HG03196 (cell line): ENCODE data around the gene SLC25A39.

Source experiments
- ATAC-seq: cut with Tn5 transposase; IDR thresholded peaks from one replicate; pipeline ENCODE4 v1.9.1; 2021; ENCODE audit not compliant: unreplicated experiment

Gene SLC25A39

GRCh38 chr17:44280392-44280937 is 44.2 kb downstream of the SLC25A39 start:
- no peak for ATAC-seq

GRCh38 chr17:44279666-44280391 is 44.8 kb downstream of the SLC25A39 start:
- ATAC-seq, result peak; percentile 85

DNA sequence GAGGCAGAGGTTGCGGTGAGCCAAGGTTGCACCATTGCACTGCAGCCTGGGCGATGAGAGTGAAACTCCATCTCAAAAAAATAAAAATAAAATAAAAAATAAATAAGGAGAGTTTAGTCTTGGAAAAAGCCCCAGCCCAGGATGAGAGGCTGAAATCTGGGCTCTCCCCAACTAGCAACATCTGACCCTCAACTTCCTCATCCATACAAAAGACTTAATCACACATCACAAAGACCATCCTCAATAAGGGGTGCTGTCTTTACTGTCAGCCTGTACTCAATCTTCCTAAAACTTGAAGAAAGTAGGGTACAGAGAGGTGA is 45.3 kb downstream of the SLC25A39 start:
- no peak for ATAC-seq

DNA sequence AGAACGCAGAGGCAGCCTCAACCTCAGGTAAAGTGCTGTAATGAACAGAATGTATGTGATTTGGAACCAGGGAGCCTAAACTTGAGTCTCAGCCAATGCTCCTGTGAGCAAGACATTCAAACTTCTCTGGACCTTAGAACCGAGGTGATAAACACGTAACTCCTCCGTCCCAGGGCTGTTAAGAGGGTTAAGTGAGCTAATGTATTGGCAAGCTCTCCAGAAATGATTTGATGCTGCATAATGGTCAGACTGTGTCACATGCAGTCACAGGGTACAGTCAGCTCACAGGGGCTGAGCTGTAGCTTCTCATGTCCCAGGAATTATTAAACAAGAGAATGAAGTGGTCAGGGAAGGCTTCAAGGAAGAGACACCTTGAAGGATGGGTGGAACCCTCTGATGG is 46.6 kb downstream of the SLC25A39 start:
- ATAC-seq, result no peak

GRCh38 chr17:44273607-44274006 is 51.0 kb downstream of the SLC25A39 start:
- no peak for ATAC-seq

- no peak for ATAC-seq
These were observed 51.7 kb downstream of the SLC25A39 start for GRCh38 chr17:44272954-44273353.

DNA sequence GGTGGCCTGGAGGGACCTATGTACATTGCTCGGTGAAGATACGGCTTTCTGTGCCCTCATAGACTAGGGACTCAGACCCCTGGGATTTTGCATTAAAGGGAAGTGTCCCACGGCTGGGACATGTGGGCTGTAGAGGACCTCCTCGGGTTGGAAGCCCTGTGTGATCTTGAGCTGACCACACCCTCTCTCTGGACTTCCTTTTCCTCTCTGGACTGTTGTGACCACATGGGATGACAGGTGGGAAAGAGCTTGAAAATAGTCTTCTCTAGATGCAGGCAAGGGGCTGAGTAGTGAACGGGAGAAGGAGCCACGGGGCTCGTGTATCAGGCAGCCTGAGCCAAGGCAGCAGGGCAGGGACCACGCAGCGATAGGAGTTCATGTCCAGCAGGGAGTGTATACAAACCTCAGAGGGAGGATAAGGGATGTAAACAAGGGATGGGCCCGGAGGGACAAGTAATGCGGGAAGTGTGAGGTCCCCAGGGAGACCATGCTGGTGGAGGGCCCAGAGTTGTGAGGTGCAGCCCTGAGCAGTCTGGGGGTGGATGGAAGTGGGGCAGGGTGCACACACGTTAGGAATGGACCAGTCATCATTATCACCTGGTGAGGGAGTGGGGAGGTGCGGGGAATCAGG is 52.2 kb downstream of the SLC25A39 start:
- no peak for ATAC-seq
